Type B pancreatic cell (in vitro differentiated cells): ENCODE measurements around the gene ATXN7L2. TPM values are rescaled to one million over a fixed set of nuclear protein-coding genes. Genes with fewer than 3 reads are reported as not detected.

Experiments used
- DNase-seq: peaks from one replicate; pipeline ENCODE4 v3.0.0; 2021; ENCODE audit warnings: mixed read lengths; ENCODE audit not compliant: unreplicated experiment; ENCODE audit errors: extremely low spot score
- H3K27ac Mint-ChIP-seq: 2 replicates; pipeline ENCODE4 v1.8.0; 2021; ENCODE audit warnings: mild to moderate bottlenecking, mixed read lengths
- H3K27me3 Mint-ChIP-seq: 2 replicates; pipeline ENCODE4 v1.8.0; 2021; ENCODE audit warnings: mixed read lengths
- H3K36me3 Mint-ChIP-seq: 2 replicates; pipeline ENCODE4 v1.8.0; 2021; ENCODE audit warnings: mixed read lengths
- H3K4me1 Mint-ChIP-seq: one replicate; pipeline ENCODE4 v1.8.0; 2021; ENCODE audit warnings: mixed read lengths; ENCODE audit not compliant: unreplicated experiment
- H3K4me3 Mint-ChIP-seq: 2 replicates; pipeline ENCODE4 v1.8.0; 2021; ENCODE audit warnings: mild to moderate bottlenecking, mixed read lengths
- H3K9me3 Mint-ChIP-seq: 2 replicates; pipeline ENCODE4 v1.8.0; 2021; ENCODE audit warnings: mixed read lengths
- CTCF ChIP-seq: fragments of 200-600 bp; sonication (generic); conservative IDR thresholded peaks from 2 replicates; pipeline ENCODE4 v1.5.0; 2021; ENCODE audit warnings: antibody characterized with exemption, mild to moderate bottlenecking
- total RNA-seq: library from RNA; stranded (reverse); gene quantifications from 2 replicates; pipeline ENCODE4 v1.2.1, GENCODE V29; 2021; ENCODE audit warnings: low replicate concordance

Gene ATXN7L2
- total RNA-seq, 1 donor from 2014 or later, result 12.0 TPM

GRCh38 chr1:109529881-109530456 is 46.3 kb downstream of the ATXN7L2 start:
- Mint-ChIP-seq H3K36me3 (no peaks in the 10 kb centered on the region), H3K4me1 (peaks cover 28% of the 10 kb centered on the region), H3K9me3 (no peaks in the 10 kb centered on the region), H3K4me3 (no peak overlapping the region), H3K27me3 (peaks cover 20% of the 10 kb centered on the region), H3K27ac (peak overlapping the region; percentile 50)
- no peak for TF ChIP-seq CTCF
- DNase-seq, result no peak

- Mint-ChIP-seq H3K4me3 (no peak overlapping the region), H3K27ac (peak overlapping the region; percentile 50), H3K9me3 (no peaks in the 10 kb centered on the region), H3K36me3 (no peaks in the 10 kb centered on the region), H3K27me3 (peaks cover 23% of the 10 kb centered on the region), H3K4me1 (peaks cover 28% of the 10 kb centered on the region)
- TF ChIP-seq CTCF, result no peak
- no peak for DNase-seq
Observed at GRCh38 chr1:109530457-109531087, 46.9 kb downstream of the ATXN7L2 start.

GRCh38 chr1:109531380-109531779 is 47.7 kb downstream of the ATXN7L2 start:
- Mint-ChIP-seq H3K4me3 (no peak overlapping the region), H3K36me3 (no peaks in the 10 kb centered on the region), H3K27me3 (peaks cover 15% of the 10 kb centered on the region), H3K27ac (no peak overlapping the region), H3K9me3 (no peaks in the 10 kb centered on the region), H3K4me1 (peaks cover 28% of the 10 kb centered on the region)
- DNase-seq, result no peak
- no peak for TF ChIP-seq CTCF

- H3K27me3 Mint-ChIP-seq, result peaks cover 12% of the 10 kb centered on the region
- no peak overlapping the region for H3K4me3 Mint-ChIP-seq
- no peaks in the 10 kb centered on the region for H3K9me3 Mint-ChIP-seq
- no peak for TF ChIP-seq CTCF
- H3K4me1 Mint-ChIP-seq, result peaks cover 28% of the 10 kb centered on the region
- no peaks in the 10 kb centered on the region for H3K36me3 Mint-ChIP-seq
- H3K27ac Mint-ChIP-seq, result no peak overlapping the region
- DNase-seq, result no peak
Observed at GRCh38 chr1:109531826-109532364, 48.2 kb downstream of the ATXN7L2 start.

- Mint-ChIP-seq H3K27ac (no peak overlapping the region), H3K4me3 (peak overlapping the region; percentile 54)
- peak; percentile 86 for TF ChIP-seq CTCF
Observed at GRCh38 chr1:109532365-109533136, 48.8 kb downstream of the ATXN7L2 start.

More at GRCh38 chr1:109532365-109533136, 48.8 kb downstream of the ATXN7L2 start:
- peaks cover 9% of the 10 kb centered on the region for H3K27me3 Mint-ChIP-seq
- H3K36me3 Mint-ChIP-seq, result no peaks in the 10 kb centered on the region
- no peaks in the 10 kb centered on the region for H3K9me3 Mint-ChIP-seq
- peak; percentile 88 for DNase-seq
- peaks cover 28% of the 10 kb centered on the region for H3K4me1 Mint-ChIP-seq
